DMS53 treated with DMSO at 0.1 percent for 48 hours (cell line): ENCODE data around the gene SLC34A2.

Experiments used
- DNase-seq: peaks from one replicate; lab custom pipeline; 2025; ENCODE audit not compliant: unreplicated experiment; lab: John Stamatoyannopoulos, UW

The SLC34A2 gene

GRCh38 chr4:25713812-25714211 lies 58.2 kb downstream of the SLC34A2 start:
- DNase-seq, result no peak

- DNase-seq, result no peak
Measured at GRCh38 chr4:25722964-25723363, 67.3 kb downstream of the SLC34A2 start.

- DNase-seq, result no peak
Measured at GRCh38 chr4:25723409-25723808, 67.8 kb downstream of the SLC34A2 start.

GRCh38 chr4:25725870-25726269 lies 70.2 kb downstream of the SLC34A2 start:
- no peak for DNase-seq

GRCh38 chr4:25727711-25728493 lies 72.3 kb downstream of the SLC34A2 start:
- DNase-seq, result no peak
